ENCODE results near the gene EMID1.

EMID1 gene

DNA sequence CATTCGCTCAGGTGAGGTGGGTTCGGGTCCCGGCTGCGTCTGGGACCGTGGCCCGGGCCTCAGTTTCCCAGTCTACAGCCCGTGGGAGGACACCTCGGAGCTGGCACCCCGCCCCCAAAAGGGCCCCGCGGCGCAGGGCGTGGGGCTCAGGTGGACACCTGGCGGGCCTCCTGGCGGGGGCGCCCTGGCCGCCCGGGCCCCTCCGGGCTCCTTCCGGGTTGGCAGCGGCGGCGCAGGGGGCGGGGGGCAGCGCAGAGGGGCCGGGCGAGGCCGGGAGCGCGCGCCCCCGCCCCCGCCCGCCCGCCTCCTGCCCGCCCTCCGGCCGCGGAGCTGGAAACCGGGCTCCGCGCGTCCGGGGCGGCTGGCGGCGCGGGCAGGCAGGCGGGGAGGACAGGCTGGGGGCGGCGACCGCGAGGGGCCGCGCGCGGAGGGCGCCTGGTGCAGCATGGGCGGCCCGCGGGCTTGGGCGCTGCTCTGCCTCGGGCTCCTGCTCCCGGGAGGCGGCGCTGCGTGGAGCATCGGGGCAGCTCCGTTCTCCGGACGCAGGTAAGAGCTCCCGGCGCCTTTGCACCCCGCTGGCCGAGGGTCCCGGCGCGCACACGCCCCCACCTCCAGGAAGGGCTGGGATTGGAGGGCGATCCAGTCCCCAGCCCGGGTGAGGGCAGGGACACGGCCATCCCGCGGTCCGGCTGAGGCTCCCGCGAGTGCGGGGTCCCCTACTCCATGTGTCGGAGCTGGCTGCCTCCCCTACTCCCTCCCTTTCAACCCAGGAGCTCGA, at the start of gene EMID1:
EMID1 (plus strand) TSS at position 303 of the 778 bp plus-strand sequence; CDS start at position 446, 143 bp downstream.
- DNase-seq = no peak

DNA sequence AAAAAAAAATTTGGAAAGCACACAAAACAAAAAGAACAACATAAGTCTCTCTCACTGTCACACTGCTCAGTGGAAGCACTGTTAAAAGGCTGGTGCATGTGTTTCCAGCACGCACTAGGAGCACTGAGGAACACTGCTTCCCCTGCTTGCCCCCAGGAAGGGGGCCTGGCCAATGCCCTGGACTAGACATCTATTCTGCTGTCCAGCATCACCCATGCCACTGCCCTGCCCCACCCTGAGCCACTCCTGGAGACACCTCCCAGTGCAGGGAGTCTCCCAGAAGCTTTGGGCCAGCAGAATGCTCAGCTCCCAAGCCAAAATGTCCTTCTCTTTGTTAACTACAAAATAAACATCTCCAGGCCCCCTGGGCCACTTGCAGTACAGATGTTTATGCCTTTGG, 49.7 kb upstream of the EMID1 start:
- no peak for DNase-seq

GRCh38 chr22:29156507-29156906, 49.2 kb upstream of the EMID1 start:
- no peak for DNase-seq

- no peak for DNase-seq
Observed at GRCh38 chr22:29157759-29158535, 47.7 kb upstream of the EMID1 start.

GRCh38 chr22:29158546-29158945, 47.1 kb upstream of the EMID1 start:
- no peak for DNase-seq

DNA sequence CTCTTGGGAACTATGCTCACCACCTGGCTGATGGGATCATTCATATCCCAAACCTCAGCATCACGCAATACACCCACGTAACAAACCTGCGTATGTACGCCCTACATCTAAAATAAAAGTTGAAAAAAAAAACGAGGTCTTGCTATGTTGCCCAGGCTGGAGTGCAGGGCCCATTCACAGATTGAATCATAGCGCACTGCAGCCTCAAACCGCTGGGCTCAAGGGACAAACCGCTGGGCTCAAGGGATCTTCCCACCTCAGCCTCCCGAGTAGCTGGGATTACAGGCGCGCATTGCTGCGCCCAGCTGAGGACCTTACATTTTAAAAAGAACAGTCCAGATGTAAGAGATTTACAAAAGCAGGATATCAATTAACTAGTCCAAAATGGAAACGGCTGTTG, 41.9 kb upstream of the EMID1 start:
- no peak for DNase-seq

DNA sequence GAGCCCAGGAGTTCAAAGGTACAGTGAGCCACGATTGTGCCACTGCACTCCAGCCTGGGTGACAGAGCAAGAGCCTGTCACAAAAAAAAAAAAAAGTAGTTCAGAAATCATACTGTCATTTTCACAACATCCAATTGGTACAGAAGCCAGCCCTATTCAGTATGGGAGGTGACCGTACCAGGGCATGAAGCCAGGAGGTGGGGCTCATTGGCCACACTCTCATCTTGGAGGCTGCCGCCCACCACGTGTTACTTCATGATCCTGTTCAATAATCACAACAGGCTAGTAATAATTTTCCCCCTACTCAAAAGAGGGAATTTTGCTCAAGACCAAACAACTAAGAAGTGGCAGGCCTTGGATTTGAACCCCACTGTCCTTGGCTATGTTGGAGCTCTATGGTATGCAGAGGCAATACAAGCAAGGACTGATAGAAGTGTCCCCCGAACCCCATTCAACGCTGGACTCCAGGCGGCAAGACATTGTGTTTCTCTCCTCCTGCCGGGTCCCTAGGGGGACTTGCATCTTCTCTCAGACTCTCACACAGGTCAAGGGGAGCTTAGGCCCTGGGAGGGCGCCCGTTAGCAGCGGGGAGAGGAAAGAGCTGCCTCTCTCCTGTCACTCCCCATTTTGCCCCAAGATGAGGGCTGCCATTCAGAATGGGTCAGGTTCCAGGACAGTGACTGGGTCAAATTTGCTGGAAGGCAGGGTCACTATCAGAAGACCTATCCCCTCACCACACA, 40.2 kb upstream of the EMID1 start:
- no peak for DNase-seq

DNA sequence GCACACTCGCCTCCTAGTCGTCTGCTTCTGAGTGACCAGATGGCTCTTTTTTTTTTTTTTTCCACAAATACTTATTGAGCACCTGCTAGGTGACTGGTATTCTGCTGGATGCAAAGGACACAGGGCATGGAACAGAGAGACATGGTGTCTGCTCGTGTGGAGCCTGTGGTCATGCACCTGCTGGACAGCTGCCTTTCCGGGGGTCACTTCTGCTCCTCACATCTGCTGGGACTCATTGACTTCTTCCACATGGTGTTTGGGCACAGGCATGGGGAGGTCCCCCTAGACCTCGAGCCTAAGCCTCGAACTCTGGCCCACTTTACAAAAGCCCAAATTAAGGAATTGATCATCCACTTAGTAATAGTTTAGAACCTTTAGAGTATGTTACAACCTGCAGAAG, 39.5 kb upstream of the EMID1 start:
- DNase-seq = no peak

DNA sequence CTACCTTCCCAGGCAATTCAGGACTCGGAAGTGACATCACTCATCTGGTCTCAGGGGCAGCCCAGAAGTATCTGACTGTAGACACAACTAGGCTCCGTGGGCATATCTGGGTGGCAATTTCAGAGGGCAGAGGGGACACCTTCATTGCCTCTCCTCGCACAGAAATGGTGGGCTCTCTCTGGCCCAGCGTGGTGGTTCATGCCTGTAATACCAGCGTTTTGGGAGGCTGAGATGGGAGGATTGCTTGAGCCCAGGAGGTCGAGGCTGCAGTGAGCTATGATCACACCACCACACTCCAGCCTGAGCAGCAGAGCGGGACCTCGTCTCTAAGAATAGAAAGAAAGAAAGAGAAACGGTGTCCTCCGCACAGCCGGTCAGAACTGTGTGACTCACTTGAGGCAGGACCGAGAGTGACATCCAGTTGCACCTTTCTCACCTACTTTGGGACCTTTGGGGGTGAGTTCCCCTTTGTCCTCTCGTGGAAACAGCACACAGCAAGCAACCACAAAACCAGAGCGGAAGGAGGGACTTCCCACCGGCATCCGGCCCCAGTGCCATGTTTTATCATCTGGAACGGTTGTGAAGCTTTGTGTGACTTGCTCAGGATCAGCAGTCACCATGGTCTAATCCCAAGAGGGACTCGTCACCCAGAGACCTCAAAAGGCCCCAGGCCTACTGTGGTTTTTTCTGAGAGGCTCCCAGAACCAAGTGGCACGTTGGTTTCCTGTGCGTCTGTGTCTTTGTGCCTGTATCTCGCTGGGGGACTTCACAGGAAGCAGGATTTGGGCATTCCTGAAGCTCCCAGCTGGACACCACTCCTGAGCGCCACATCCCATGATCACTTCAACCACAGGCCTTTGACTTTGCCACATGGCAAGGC, 38.4 kb upstream of the EMID1 start:
- DNase-seq = peak; percentile 20

- DNase-seq = no peak
Observed at GRCh38 chr22:29171721-29172120, 34.0 kb upstream of the EMID1 start.

GRCh38 chr22:29172216-29172615, 33.5 kb upstream of the EMID1 start:
- DNase-seq = no peak

DNA sequence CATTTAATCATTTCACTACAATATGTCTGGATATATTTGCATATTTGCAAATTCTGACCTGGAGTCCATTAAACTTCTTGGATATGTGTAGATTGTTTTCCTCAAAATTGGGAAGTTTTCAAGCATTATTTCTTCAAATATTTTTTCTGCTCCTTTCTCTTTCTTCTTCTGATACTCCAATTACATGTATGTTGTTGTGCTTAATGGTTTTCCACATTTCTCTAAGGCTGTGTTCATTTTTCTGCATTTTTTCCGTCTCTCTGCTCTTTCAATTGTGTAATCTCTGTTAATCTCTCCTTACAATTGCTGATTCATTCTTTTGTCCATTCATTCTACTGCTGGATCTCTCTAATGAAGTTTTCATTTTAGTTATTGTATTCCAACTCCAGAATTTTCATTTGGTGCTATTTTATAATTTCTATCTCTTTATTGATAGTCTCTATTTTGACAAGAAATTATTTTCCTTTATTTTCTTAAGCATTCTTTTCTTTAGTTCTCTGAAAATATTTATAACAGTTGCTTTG, 30.3 kb upstream of the EMID1 start:
- no peak for DNase-seq

DNA sequence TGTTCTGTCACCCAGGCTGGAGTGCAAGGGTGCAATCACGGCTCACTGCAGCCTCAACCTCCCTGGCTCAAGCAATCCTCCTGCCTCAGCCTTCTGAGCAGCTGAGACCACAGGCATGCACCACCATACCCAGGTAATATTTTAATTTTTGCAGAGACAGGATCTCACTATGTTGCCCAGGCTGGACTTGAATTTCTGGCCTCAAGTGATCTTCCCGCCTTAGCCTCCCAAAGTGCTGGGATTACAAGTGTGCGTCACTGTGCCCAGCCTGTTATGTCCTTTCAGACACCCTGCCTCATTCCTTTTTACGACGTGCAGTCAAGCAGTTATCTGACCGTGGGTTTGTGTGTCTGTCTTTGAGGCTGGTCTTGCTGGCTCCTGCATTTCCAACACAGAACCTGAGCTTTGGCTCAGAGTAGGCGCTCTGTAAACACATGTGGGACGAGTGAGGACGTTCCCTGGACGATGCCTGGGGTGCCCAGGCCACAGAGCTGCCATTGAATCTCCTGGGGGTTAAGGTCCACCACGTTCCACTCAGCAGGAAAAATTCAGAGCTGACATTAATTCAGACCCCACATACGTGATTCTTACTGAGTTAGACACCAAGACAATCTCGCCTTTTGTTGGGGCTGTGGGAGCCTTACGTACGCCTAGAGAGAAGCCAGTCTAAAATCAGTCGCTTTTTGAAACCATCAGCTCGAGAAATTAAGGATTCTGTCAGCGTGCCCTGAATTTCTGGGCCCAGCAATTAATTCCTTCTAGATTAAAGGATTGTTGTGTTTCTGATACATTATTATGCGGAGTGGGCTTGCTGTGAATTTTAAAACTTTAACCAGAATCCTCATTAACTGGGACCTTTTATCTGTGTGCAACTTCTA, 21.5 kb upstream of the EMID1 start:
- no peak for DNase-seq

DNA sequence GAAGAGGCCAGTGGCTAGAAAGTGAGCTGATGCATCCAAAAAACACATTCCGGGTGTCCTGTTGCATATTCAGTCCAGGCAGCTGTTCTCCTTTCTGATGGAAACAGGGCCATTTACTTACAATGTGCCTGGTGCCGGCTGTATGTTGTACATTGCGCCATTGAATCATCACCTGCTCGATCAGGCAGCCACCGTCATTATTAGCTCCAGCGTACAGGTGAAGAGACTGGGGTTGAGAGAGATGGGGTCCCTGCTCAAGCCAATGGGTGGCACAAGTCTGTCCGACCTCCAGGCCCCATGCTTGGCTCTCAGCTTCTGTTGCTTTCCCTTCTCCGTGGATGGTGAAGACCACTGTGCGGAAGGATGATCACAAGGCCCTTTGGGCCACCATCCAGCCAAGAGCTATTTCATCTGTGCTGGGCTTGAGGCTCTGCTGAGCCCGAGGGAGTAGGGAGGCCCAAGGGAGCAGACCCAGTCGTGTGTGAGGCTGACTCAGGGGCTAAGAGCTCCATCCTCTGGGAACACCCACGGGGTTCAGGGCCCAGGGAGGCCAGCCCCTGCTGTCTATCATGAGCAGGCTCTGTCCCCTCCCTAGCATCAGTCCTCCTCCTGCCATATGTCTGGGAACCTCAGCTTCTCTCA, 20.7 kb upstream of the EMID1 start:
- DNase-seq = no peak

- DNase-seq = no peak
Observed at GRCh38 chr22:29186302-29186701, 19.4 kb upstream of the EMID1 start.

DNA sequence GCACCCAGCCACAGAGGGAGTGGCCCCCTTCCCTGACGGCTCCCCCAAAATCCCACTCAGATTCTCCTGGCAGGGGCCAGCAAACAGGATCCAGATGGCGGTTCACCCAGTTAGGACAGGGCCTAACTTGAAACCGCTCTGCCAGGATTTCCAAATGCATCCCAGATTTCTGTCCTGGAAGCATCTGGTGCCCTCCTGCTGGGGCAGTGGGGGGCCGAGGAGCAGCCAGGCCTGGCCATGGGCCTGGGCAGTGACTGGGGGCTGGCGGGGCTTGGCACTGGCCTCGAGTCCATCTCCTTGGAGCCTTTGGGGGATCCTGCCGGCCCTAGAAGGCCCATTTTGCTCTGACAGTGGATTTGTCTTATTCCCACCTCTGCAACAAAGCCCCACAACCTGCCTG, 17.9 kb upstream of the EMID1 start:
- no peak for DNase-seq

GRCh38 chr22:29190051-29190450, 15.6 kb upstream of the EMID1 start:
- no peak for DNase-seq

DNA sequence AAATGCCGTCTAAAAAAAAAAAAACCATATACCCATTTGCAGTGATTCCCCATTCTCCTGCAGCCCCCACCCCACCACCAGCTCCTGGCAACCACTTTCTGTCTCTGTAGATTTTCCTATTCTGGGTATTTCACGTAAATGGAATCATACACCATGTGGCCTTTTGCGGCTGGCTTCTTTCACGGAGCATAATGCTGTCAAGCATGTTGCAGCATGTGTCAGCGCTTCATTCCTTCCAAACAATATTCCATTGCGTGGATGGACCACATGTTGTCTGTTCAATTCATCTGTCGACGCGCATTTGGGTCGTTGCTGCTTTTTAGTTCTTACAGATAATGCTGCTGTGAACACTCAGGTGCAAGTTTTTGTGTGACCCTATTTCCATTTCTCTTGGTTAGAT, 14.8 kb upstream of the EMID1 start:
- no peak for DNase-seq

GRCh38 chr22:29193021-29193420, 12.7 kb upstream of the EMID1 start:
- no peak for DNase-seq

DNA sequence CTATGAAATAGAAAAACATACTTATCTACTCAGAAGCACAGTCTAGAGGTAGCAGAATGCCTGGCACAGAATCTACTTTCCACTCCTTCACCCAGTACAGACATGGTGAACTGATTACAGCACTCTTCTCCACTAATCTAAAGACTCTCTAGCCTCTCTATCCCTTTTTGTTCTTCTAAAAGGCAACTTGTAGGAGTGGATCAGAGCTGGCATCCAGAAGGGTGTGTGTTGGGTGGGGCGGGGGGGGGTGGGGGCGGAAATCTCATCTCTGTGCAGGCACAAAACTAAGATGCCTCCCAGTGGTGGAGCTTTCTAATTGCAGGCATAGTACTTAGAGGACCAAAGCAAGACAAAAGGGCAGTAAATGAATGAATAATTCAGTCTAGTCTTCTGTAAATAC, 11.5 kb upstream of the EMID1 start:
- DNase-seq = no peak

Measured in CD4-positive, alpha-beta T cell treated with Interleukin-4 for 4 hours (primary cell).